ENCODE data around the gene SLC31A2.

SLC31A2 gene

DNA sequence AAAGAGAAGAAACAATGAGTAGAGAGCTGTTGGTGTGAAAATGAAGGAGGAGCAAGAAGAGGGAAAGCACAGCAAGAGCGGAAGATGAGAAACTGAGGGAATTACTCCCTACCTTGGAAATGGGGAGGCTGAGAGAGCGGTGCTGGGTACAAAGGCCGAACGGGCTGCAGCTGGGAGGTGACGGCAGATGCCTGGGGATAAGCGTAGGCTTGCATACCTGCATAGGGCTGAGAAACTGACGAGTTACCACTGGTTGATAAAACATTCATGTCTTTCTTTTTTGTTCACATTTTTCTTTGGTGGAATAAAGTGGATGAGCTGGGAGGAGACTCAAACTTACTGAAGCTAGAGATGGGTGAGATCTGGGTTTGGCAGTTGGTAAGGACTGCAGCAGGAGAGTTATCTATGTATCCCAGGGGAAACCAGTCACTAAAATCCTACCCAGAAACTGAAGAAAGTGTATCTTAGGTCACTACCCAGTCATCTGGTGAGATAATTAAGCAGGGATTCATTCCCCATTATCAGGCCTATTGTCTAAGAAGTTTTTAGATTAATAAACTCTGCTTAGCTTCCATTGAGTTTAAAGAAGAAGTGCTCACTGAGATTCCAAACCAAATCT, 35.4 kb downstream of the SLC31A2 start:
- no peak for DNase-seq (ENCODE audit: low spot score)

DNA sequence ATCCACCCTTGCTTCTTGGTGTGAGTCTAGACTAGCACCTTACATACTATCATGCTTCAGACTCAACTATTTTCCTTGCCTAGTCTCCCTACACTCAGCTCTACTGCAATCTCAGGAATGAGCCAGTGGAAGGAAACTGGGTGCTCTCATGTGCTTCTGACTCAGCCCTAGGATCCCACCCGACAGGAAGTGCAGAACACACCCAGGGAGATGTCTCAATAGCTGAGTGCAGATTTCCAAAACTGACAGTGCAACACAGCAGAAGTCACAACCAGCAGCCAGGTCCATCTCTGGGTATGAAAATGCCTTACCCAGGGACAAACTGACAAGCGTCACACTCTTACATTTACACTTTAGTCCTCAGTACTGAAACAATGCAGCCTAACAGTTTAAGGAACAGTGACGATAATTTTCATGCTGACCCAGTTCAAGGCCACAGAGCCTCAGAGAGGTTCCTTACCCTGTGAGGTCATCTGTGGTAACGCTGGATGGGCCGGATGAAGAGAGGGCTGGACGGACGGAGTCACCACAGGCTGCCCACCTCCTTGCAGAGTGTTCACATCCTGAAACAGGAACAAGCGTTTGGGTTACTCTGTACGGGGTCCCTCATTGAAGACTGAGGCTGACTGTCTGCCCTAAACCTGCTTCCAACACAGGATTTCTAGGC, 37.3 kb downstream of the SLC31A2 start:
- DNase-seq (ENCODE audit: low spot score) = no peak

DNA sequence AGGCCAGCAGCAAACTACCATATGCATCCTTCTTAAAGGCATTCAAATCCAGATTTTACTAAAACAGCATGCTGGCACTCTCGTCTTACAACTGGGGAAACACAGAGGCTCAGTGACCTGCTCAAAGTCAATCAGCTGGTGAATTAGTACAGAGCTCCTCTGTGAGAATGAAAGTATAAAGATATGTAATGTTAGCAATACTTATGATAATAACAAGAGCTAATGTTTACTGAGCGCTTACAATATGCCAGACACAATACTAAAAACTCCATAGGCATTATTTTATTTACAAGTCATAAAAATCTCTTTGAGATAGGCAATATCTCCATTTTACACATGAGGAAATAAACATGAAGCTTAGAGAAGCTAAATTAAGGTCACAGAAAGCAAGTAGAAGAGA, 41.6 kb downstream of the SLC31A2 start:
- DNase-seq (ENCODE audit: low spot score) = no peak

DNA sequence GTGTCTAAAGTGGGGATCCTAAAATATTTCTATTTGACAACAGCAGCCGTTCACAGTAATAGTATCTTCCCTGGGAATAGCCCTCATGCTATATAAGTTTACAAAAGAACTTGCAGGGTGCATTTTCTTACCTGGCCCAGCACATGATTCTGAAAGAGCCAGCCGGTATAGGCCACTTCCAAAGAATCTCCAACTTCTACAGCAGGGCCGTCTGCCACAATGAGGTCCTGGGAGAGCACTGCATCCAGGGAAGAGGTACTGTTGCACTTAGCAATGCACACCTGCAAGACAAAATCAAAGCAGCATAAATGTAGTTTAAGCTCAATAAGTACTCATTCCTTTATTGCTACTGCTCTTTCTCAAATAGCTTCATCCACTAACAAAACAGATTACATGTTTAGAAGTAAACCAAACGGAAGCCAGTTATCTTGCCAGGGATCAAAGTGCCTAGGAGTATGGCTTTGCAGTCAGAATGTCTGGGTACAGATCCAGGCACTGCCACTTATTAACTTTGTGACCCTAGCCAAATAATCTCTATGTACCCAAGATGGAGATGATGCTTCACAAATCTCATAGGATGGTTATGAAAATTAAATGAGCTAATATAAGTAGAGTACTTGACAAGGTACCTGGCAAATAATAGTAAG, 49.0 kb downstream of the SLC31A2 start:
- no peak for DNase-seq (ENCODE audit: low spot score)

- no peak for DNase-seq (ENCODE audit: low spot score)
Measured at GRCh38 chr9:113205432-113205831, 54.6 kb downstream of the SLC31A2 start.

DNA sequence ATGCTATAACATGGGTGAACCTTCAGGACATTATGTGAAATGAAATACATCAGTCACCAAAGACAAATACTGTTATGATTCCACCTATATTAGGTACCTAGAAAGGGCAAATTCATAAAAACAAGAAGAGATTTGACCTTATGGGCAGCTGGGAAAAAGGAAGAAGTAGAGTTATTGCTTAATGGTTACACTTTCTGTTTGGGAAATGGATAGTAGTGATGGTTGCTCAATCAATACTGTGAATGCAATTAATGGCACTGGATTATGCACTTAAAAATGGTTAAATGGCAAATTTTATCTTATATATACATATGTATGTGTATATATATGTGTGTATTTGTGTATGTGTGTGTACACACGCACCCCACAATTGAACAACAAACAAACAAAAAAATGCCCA, 55.1 kb downstream of the SLC31A2 start:
- no peak for DNase-seq (ENCODE audit: low spot score)

GRCh38 chr9:113210815-113211214, 60.0 kb downstream of the SLC31A2 start:
- DNase-seq (ENCODE audit: low spot score) = no peak
